HEK293 (cell line): ENCODE measurements around the gene TPST2.
"Not testable (repeated sequence)": the region's sequence is repeated elsewhere in the genome, so short reads cannot be mapped to it uniquely, and the experiment has no call there.

Experiments used
- CTCF ChIA-PET: fragments of 350-600 bp; formaldehyde crosslinking; extraction: SDS; loops from one replicate; lab custom pipeline; 2021; ENCODE audit warnings: antibody characterized with exemption; lab: Yijun Ruan, JAX
- POLR2A ChIA-PET: fragments of 300-600 bp; formaldehyde crosslinking; extraction: SDS; loops from one replicate; lab custom pipeline; 2020; ENCODE audit warnings: antibody characterized with exemption, inconsistent platforms; lab: Yijun Ruan, JAX
- H3K27ac ChIP-seq: fragments of 200-500 bp; sonication (Bioruptor generic); 2 replicates; pipeline ENCODE4 v1.5.1; 2014; ENCODE audit warnings: low read depth, low read length, control low read depth, inconsistent platforms; ENCODE audit errors: extremely low read depth
- H3K36me3 ChIP-seq, 2 experiments: fragments of 200-500 bp in 1 of 2; sonication (Bioruptor generic) in 1 of 2; 1 replicate in 1 of 2; 2 replicates in 1 of 2; pipeline ENCODE4 v1.5.1; 2014 to 2017; ENCODE audit warnings: inconsistent platforms in 2 of 2, low read length in 2 of 2; ENCODE audit not compliant: control insufficient read depth in 2 of 2, insufficient read depth in 1 of 2
- H3K4me1 ChIP-seq: fragments of 200-500 bp; sonication (Bioruptor generic); 2 replicates; pipeline ENCODE4 v1.5.1; 2014; ENCODE audit warnings: mild to moderate bottlenecking, low read length, inconsistent platforms; ENCODE audit not compliant: control insufficient read depth, insufficient read depth
- H3K4me3 ChIP-seq: 2 replicates; pipeline ENCODE4 v1.5.1; 2011; ENCODE audit warnings: low read depth, mild to moderate bottlenecking, control low read depth, low read length, moderate library complexity
- H3K9me3 ChIP-seq: fragments of 200-500 bp; sonication (Bioruptor generic); 2 replicates; pipeline ENCODE4 v1.5.1; 2014; ENCODE audit warnings: low read depth, low read length, inconsistent platforms; ENCODE audit not compliant: control insufficient read depth, insufficient read depth
- IKZF3 ChIP-seq: fragments of 450-650 bp; IDR thresholded peaks from 2 replicates; pipeline ENCODE4 v1.5.0; 2018; ENCODE audit warnings: missing biosample characterization, mild to moderate bottlenecking, missing genetic modification characterization, moderate library complexity
- KLF17 ChIP-seq: fragments of 450-650 bp; formaldehyde crosslinking; IDR thresholded peaks from 2 replicates; pipeline ENCODE4 v1.5.1; 2016; ENCODE audit warnings: missing biosample characterization, missing genetic modification characterization
- OSR2 ChIP-seq: fragments of 450-650 bp; formaldehyde crosslinking; IDR thresholded peaks from 2 replicates; pipeline ENCODE4 v1.5.1; 2016; ENCODE audit warnings: missing biosample characterization, missing genetic modification characterization
- PBX3 ChIP-seq: sonication (generic); formaldehyde crosslinking; IDR thresholded peaks from 2 replicates; pipeline ENCODE4 v1.8.1; 2022; ENCODE audit warnings: mild to moderate bottlenecking, moderate library complexity, missing genetic modification reagents
- ZBTB48 ChIP-seq: fragments of 450-650 bp; formaldehyde crosslinking; IDR thresholded peaks from 2 replicates; pipeline ENCODE4 v1.5.1; 2016; ENCODE audit warnings: missing biosample characterization, missing genetic modification characterization
- ZNF146 ChIP-seq: fragments of 450-650 bp; formaldehyde crosslinking; IDR thresholded peaks from 2 replicates; pipeline ENCODE4 v1.5.1; 2016; ENCODE audit warnings: missing biosample characterization, missing genetic modification characterization
- ZNF169 ChIP-seq: fragments of 450-650 bp; formaldehyde crosslinking; IDR thresholded peaks from 2 replicates; pipeline ENCODE4 v1.5.1; 2016; ENCODE audit warnings: missing biosample characterization, missing genetic modification characterization
- ZNF18 ChIP-seq: fragments of 450-650 bp; formaldehyde crosslinking; IDR thresholded peaks from 2 replicates; pipeline ENCODE4 v1.5.1; 2016; ENCODE audit warnings: missing biosample characterization, missing genetic modification characterization
- ZNF324 ChIP-seq: fragments of 450-650 bp; formaldehyde crosslinking; IDR thresholded peaks from 2 replicates; pipeline ENCODE4 v1.5.1; 2016; ENCODE audit warnings: missing biosample characterization, missing genetic modification characterization
- ZNF398 ChIP-seq: fragments of 450-650 bp; formaldehyde crosslinking; IDR thresholded peaks from 2 replicates; pipeline ENCODE4 v1.5.1; 2017; ENCODE audit warnings: missing biosample characterization, missing genetic modification characterization
- ZNF654 ChIP-seq: fragments of 450-650 bp; formaldehyde crosslinking; IDR thresholded peaks from 2 replicates; pipeline ENCODE4 v1.5.1; 2016; ENCODE audit warnings: low read depth, missing biosample characterization, missing genetic modification characterization
- ZNF692 ChIP-seq: fragments of 450-650 bp; formaldehyde crosslinking; IDR thresholded peaks from 2 replicates; pipeline ENCODE4 v1.5.1; 2016; ENCODE audit warnings: missing biosample characterization, missing genetic modification characterization

Gene TPST2

GRCh38 chr22:26535603-26535908 is 54.4 kb downstream of the TPST2 start (continued):
- no peak for TF ChIP-seq ZNF692 (tag by site-specific recombination)

GRCh38 chr22:26534874-26535602 is 54.9 kb downstream of the TPST2 start:
- no peak overlapping the region for H3K4me3 ChIP-seq
- H3K4me1 ChIP-seq, result no peaks in the 10 kb centered on the region
- ChIA-PET CTCF (interaction anchor here (0.6 kb wide), 1 partner anchor 15 kb away, joined by 3 read pairs; no protein-coding TSS in a partner anchor), POLR2A (no interaction called here)
- peaks cover 5 to 14% of the 10 kb centered on the region in 2 experiments; a peak in 2 of 3 replicates for H3K36me3 ChIP-seq
- H3K9me3 ChIP-seq, result no peaks in the 10 kb centered on the region
- TF ChIP-seq ZNF169 (tag by site-specific recombination) (no peak), PBX3 (CRISPR knock-in tag) (no peak), ZNF324 (tag by site-specific recombination) (no peak), ZNF654 (tag by site-specific recombination) (no peak), ZNF146 (tag by site-specific recombination) (no peak), ZNF18 (tag by site-specific recombination) (no peak), IKZF3 (no peak)
- H3K27ac ChIP-seq, result no peak overlapping the region

- no peak for TF ChIP-seq OSR2 (tag by site-specific recombination)
- H3K4me1 ChIP-seq, result no peaks in the 10 kb centered on the region
- H3K27ac ChIP-seq, result no peak overlapping the region
- no peaks in the 10 kb centered on the region for H3K9me3 ChIP-seq
- CTCF ChIA-PET, result interaction anchor here (0.6 kb wide), 1 partner anchor 15 kb away, joined by 3 read pairs; no protein-coding TSS in a partner anchor
- H3K4me3 ChIP-seq, result no peak overlapping the region
- H3K36me3 ChIP-seq, result peaks cover 5 to 14% of the 10 kb centered on the region in 2 experiments; a peak in 2 of 3 replicates
- POLR2A ChIA-PET, result no interaction called here
Measured at GRCh38 chr22:26534171-26534855, 55.6 kb downstream of the TPST2 start.

- no peaks in the 10 kb centered on the region for H3K9me3 ChIP-seq
- peak; percentile 88 for TF ChIP-seq ZNF398
- no peak for TF ChIP-seq ZBTB48 (tag by site-specific recombination)
- 0 out of 2 replicates have a peak, but pooled peaks have one; percentile 24 for TF ChIP-seq KLF17
- no peak overlapping the region for H3K4me3 ChIP-seq
- POLR2A ChIA-PET, result no interaction called here
- CTCF ChIA-PET, result interaction anchor here (0.9 kb wide), 1 partner anchor 68 kb away, joined by 4 read pairs; no protein-coding TSS in a partner anchor
- H3K36me3 ChIP-seq, result peaks cover 5 to 29% of the 10 kb centered on the region in 2 experiments; a peak in 2 of 3 replicates
- H3K27ac ChIP-seq, result no peak overlapping the region
- H3K4me1 ChIP-seq, result no peaks in the 10 kb centered on the region
Measured at GRCh38 chr22:26529345-26529744, 60.6 kb downstream of the TPST2 start.

- CTCF ChIA-PET, result interaction anchor here (0.9 kb wide), 1 partner anchor 67 kb away, joined by 4 read pairs; no protein-coding TSS in a partner anchor
- H3K27ac ChIP-seq, H3K4me1 ChIP-seq, H3K9me3 ChIP-seq, POLR2A ChIA-PET, H3K4me3 ChIP-seq: not testable (repeated sequence)
- peaks cover 5 to 30% of the 10 kb centered on the region in 2 experiments; a peak in 2 of 3 replicates for H3K36me3 ChIP-seq
Measured at GRCh38 chr22:26528518-26528917, 61.4 kb downstream of the TPST2 start.
